GM12891 (cell line): ENCODE results near the gene ATXN1.

ENCODE experiments used
- PAX5 ChIP-seq: IDR thresholded peaks from 2 replicates; pipeline ENCODE4 v1.6.1; 2011; ENCODE audit warnings: low read length, moderate library complexity, mild to moderate bottlenecking; ENCODE audit not compliant: insufficient read depth, severe bottlenecking
- POLR2A ChIP-seq: IDR thresholded peaks from 2 replicates; pipeline ENCODE4 v1.6.1; 2011; ENCODE audit warnings: low read depth, low read length, control low read depth
- POLR2AphosphoS5 ChIP-seq: IDR thresholded peaks from 2 replicates; pipeline ENCODE4 v1.6.1; 2011; ENCODE audit warnings: low read depth, low read length, control low read depth
- POU2F2 ChIP-seq: IDR thresholded peaks from 2 replicates; pipeline ENCODE4 v1.6.1; 2011; ENCODE audit warnings: low read depth, mild to moderate bottlenecking, control low read depth, low read length, moderate library complexity
- SPI1 ChIP-seq: IDR thresholded peaks from 2 replicates; pipeline ENCODE4 v1.6.1; 2011; ENCODE audit warnings: low read depth, low read length, control low read depth
- TAF1 ChIP-seq: IDR thresholded peaks from 2 replicates; pipeline ENCODE4 v1.6.1; 2011; ENCODE audit warnings: low read depth, low read length, control low read depth

- TF ChIP-seq POLR2AphosphoS5, result no peak
- no peak for TF ChIP-seq POLR2A
- no peak for TF ChIP-seq TAF1
- no peak for TF ChIP-seq PAX5
- no peak for TF ChIP-seq POU2F2
- no peak for TF ChIP-seq SPI1
Measured at GRCh38 chr6:16253399-16254144, 507.7 kb downstream of the ATXN1 start.
